Lung (tissue), 12 donors: ENCODE data around the gene COL4A5. TPM values are rescaled to one million over a fixed set of nuclear protein-coding genes. Genes with fewer than 3 reads are reported as not detected.

Experiments used
- ATAC-seq: fragments of 200-7000 bp; cut with Tn5 transposase; one replicate; pipeline ENCODE4 v1.9.1; 2020; ENCODE audit warnings: moderate number of reproducible peaks; ENCODE audit not compliant: insufficient read depth, low FRiP score
- DNase-seq, 3 donors: peaks; one replicate each; pipeline ENCODE4 v3.0.0-alpha.2; 2013 to 2017
- H3K27ac ChIP-seq, 2 donors: one replicate each; pipeline ENCODE4 v1.5.1; 2013; ENCODE audit warnings: mild to moderate bottlenecking in 2 of 2, moderate library complexity in 2 of 2, control low read depth in 1 of 2, inconsistent platforms in 1 of 2, low read depth in 1 of 2, low read length in 1 of 2
- H3K27me3 ChIP-seq, 3 donors: one replicate each; pipeline ENCODE4 v1.5.1; 2013; ENCODE audit warnings: low read length in 2 of 3; ENCODE audit not compliant: control insufficient read depth in 3 of 3, insufficient read depth in 3 of 3
- H3K36me3 ChIP-seq, 4 donors: one replicate each; pipeline ENCODE4 v1.5.1; 2013; ENCODE audit warnings: low read length in 4 of 4, mild to moderate bottlenecking in 1 of 4, moderate library complexity in 1 of 4; ENCODE audit not compliant: control insufficient read depth in 4 of 4, insufficient read depth in 4 of 4
- H3K4me1 ChIP-seq, 5 donors: one replicate each; pipeline ENCODE4 v1.5.1; 2013; ENCODE audit warnings: low read length in 5 of 5, mild to moderate bottlenecking in 2 of 5, moderate library complexity in 1 of 5; ENCODE audit not compliant: control insufficient read depth in 5 of 5, insufficient read depth in 5 of 5
- H3K4me3 ChIP-seq: one replicate; pipeline ENCODE4 v1.5.1; 2013; ENCODE audit warnings: mild to moderate bottlenecking, control low read depth, moderate library complexity
- H3K9ac ChIP-seq, 2 donors: one replicate each; pipeline ENCODE4 v1.5.1; 2013; ENCODE audit warnings: low read length in 2 of 2, control low read depth in 1 of 2; ENCODE audit not compliant: insufficient read depth in 1 of 2
- H3K9me3 ChIP-seq, 4 donors: one replicate each; pipeline ENCODE4 v1.5.1; 2013; ENCODE audit warnings: low read length in 3 of 4, mild to moderate bottlenecking in 1 of 4, moderate library complexity in 1 of 4; ENCODE audit not compliant: control insufficient read depth in 4 of 4, insufficient read depth in 3 of 4
- WGBS, 2 donors: extraction: QIAGEN DNeasy Blood & Tissue Kit; methylation state at CpG; one replicate each; pipeline ENCODE4 v1.1.7; 2013; 5-methylcytosine and 5-hydroxymethylcytosine counted together
- polyA plus RNA-seq, 2 donors: library from polyadenylated mRNA; stranded (reverse); fragments of 200-250 nt; gene quantifications; one replicate each; pipeline ENCODE4 v1.2.1, GENCODE V29; 2013
- total RNA-seq, 2 donors: library from RNA; depleted of rRNA in 1 of 2; stranded (reverse); fragments of >200 nt in 1 of 2; gene quantifications; one replicate each; pipeline ENCODE4 v1.2.1, GENCODE V29; 2014 to 2021
- TF ChIP-seq, protein P1 (sequence below): IDR thresholded peaks from 2 replicates; pipeline ENCODE4 v1.5.1; 2012; ENCODE audit warnings: mild to moderate bottlenecking; ENCODE audit errors: control extremely low read depth, extremely low read depth
- donor health status: control.
- donor health status: control.
- donor health status: Bipolar disorder and iron deficiency.
- donor health status: healthy.
- donor health status: DM: yes; HTN: yes; CAD: no.

Gene COL4A5
- total and polyA plus RNA-seq, 4 donors = 4.3 to 253 (median 16.4) TPM

GRCh38 chrX:108419401-108419800 lies 20.2 kb upstream of the COL4A5 start:
- ATAC-seq (no peak), DNase-seq (no peak)
- Histone ChIP-seq H3K4me3 (no peak overlapping the region), H3K9ac (no peak overlapping the region), H3K27me3 (peaks cover 0 to 37% (median 5%) of the 10 kb centered on the region in 3 donors), H3K27ac (no peak overlapping the region), H3K36me3 (no peaks in the 10 kb centered on the region), H3K9me3 (no peaks in the 10 kb centered on the region), H3K4me1 (no peaks in the 10 kb centered on the region)
- TF ChIP-seq, protein P1, sequence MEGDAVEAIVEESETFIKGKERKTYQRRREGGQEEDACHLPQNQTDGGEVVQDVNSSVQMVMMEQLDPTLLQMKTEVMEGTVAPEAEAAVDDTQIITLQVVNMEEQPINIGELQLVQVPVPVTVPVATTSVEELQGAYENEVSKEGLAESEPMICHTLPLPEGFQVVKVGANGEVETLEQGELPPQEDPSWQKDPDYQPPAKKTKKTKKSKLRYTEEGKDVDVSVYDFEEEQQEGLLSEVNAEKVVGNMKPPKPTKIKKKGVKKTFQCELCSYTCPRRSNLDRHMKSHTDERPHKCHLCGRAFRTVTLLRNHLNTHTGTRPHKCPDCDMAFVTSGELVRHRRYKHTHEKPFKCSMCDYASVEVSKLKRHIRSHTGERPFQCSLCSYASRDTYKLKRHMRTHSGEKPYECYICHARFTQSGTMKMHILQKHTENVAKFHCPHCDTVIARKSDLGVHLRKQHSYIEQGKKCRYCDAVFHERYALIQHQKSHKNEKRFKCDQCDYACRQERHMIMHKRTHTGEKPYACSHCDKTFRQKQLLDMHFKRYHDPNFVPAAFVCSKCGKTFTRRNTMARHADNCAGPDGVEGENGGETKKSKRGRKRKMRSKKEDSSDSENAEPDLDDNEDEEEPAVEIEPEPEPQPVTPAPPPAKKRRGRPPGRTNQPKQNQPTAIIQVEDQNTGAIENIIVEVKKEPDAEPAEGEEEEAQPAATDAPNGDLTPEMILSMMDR = no peak
- 29 to 71% methylated on average over 1 of the region's 1 CpG for WGBS, 2 donors

GRCh38 chrX:108420481-108420880 lies 19.2 kb upstream of the COL4A5 start:
- DNase-seq = no peak
- Histone ChIP-seq H3K9me3 (peaks cover 0 to 2% (median 0%) of the 10 kb centered on the region in 4 donors), H3K9ac (no peak overlapping the region), H3K36me3 (no peaks in the 10 kb centered on the region), H3K4me3 (no peak overlapping the region), H3K4me1 (no peaks in the 10 kb centered on the region), H3K27ac (no peak overlapping the region), H3K27me3 (peaks cover 0 to 33% (median 2%) of the 10 kb centered on the region in 3 donors)
- 71 to 88% methylated on average over 1 of the region's 1 CpG for WGBS, 2 donors
- no peak for ATAC-seq
- TF ChIP-seq, protein P1 = no peak

DNA sequence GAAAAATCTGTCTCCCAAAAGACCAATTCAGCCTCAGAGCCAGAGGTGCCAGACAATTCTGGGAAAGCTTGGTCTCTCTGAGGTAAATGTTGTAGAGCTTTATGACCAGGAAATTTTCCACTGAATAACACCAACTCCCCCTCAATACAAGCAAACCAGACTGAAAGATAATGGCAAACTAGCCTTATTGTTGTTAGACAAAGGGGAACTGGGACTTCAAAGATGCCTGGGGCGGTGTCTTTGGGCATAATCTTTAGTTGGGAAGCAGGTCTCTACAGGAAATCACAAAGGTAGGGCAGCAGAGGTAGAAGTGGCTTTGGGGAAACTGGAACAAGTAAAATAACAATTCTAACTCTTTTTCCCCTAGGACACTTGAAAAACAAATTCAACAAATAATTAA lies 13.4 kb upstream of the COL4A5 start:
- 37 to 60% methylated on average over 1 of the region's 1 CpG for WGBS, 2 donors
- H3K9me3 ChIP-seq = peaks cover 0 to 2% (median 0%) of the 10 kb centered on the region in 4 donors
- ATAC-seq (no peak), DNase-seq (no peak)
- H3K4me3 ChIP-seq = no peak overlapping the region
- no peaks in the 10 kb centered on the region for H3K4me1 ChIP-seq
- no peaks in the 10 kb centered on the region for H3K36me3 ChIP-seq
- no peak overlapping the region for H3K27ac ChIP-seq
- H3K9ac ChIP-seq = no peak overlapping the region
- peaks cover 0 to 52% (median 13%) of the 10 kb centered on the region in 3 donors for H3K27me3 ChIP-seq
- TF ChIP-seq, protein P1 = no peak

DNA sequence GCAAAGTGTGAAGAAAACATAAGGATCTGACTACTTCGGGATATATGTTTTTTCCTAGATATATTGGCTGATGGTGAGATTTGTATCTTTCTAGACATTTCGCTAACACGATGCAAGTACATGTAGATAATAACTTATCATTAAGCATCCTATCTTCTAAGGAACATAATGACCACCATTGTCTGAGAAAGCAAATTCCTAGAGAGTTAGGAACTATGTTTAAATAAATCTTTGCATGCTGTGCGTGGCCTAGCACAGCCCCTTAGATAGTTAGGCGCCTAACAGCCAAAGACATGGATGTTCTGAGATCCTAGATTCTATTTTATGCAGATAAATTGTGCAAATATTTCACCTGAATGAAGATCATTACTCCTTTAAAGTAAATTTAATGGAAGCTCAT lies 4.4 kb upstream of the COL4A5 start:
- ATAC-seq (no peak), DNase-seq (no peak)
- peaks cover 0 to 57% (median 20%) of the 10 kb centered on the region in 3 donors for H3K27me3 ChIP-seq
- no peaks in the 10 kb centered on the region for H3K36me3 ChIP-seq
- H3K4me1 ChIP-seq = no peaks in the 10 kb centered on the region
- TF ChIP-seq, protein P1 = no peak
- 69 to 94% methylated on average over 5 of the region's 5 CpGs for WGBS, 2 donors
- no peak overlapping the region for H3K4me3 ChIP-seq
- H3K9me3 ChIP-seq = no peaks in the 10 kb centered on the region
- H3K9ac ChIP-seq = no peak overlapping the region
- H3K27ac ChIP-seq = no peak overlapping the region
